GM21390 (cell line): Measurements from ENCODE around the gene IL1RAPL2.
"Not testable (repeated sequence)": the region's sequence is repeated elsewhere in the genome, so short reads cannot be mapped to it uniquely, and the experiment has no call there.

Experiments used
- ATAC-seq: cut with Tn5 transposase; IDR thresholded peaks from one replicate; pipeline ENCODE4 v1.9.1; 2021; ENCODE audit not compliant: unreplicated experiment

Gene IL1RAPL2

DNA sequence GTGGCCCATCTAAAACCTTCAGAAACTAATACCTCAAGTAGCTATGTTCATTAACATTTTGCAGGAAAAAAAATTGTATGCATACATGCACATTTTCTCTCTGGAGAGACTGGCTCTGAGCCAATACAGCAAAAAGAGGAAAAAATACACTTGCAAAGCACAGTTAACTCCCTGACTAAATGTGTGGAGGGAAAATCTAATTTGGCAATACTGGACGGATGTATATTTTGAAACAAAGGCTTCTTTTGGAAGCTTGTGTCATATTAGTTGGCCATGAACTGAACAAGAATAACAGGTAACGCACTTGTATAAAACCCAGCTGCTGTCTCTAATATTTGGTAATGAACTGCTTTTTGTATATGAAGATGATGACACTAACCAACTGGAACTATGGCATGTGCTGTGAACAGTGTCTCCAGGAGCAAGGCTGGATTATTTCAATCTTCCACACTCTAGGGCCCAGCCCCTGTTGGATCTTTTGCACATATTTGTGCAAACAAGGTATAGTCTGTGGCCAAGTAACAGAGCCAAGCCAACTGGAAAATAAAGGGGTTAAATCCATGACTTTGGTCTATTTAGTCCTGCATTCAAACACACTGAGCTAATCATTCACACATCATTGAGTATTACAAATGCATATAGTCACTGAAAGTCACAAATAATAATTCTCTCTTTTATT, 1188.4 kb downstream of the IL1RAPL2 start:
- ATAC-seq: no peak

- no peak for ATAC-seq
Observed at GRCh38 chrX:105755109-105755508, 1189.1 kb downstream of the IL1RAPL2 start.

DNA sequence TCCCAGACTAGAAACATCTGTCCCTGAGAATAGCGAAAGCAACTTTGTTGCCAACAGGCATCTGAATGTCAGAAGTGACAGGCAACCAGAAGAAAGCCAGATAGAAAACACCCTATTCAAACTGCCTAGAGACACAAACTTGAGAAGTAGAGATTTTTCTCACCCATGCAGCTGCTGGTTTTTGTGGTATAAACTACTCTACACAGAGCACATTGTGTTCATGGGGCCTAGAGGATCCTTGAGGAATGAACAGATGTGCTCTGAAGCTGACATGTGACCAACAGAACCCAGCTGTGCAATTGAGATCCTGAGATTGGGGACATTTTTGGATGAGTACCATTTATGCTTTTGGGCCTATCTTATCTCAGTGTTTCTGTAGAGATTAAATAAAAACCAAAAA, 1192.8 kb downstream of the IL1RAPL2 start:
- ATAC-seq: no peak

- no peak for ATAC-seq
Observed at GRCh38 chrX:105759598-105759997, 1193.6 kb downstream of the IL1RAPL2 start.

- no peak for ATAC-seq
Observed at GRCh38 chrX:105765691-105766090, 1199.7 kb downstream of the IL1RAPL2 start.

DNA sequence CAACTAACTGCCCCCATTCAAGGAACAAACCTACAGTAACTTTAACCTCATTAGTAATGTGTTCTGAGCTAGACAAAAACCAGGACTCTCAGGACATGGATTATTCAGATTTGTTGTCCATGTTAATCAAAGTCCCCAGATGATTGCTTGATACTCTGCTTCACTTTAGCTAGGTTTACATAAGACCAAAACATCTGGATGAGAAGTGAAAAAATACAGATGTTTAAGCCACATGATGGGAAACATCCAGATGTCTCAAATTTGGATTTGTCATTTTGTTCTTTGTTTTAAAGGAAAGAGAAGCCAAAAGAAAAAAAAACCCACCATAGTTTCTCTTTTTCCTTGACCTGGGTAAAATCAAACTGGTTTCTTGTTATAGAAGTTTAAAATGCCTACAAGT, 1207.8 kb downstream of the IL1RAPL2 start:
- no peak for ATAC-seq

- no peak for ATAC-seq
Observed at GRCh38 chrX:105775679-105776078, 1209.7 kb downstream of the IL1RAPL2 start.

DNA sequence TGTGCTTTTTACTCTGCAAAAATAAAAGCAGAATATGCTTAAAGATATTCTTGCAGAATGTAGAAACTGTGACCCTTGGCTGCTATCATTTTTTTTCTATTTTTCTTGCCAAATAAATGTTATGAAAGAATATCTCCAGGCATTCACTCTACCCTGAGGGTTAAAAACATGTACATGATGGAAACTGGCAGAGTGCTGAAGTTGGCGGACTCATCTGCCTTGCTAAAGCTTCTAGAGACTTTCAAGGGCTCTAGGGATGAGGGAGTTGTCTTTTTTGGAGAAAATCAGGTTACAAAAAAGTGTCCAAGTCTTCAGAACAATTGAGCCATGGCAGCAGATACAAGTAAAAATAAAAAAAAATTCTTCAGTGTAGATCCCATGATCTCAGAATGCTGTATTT, 1215.8 kb downstream of the IL1RAPL2 start:
- ATAC-seq: no peak

- not testable (repeated sequence) for ATAC-seq
Observed at GRCh38 chrX:105796877-105797276, 1230.9 kb downstream of the IL1RAPL2 start.

- no peak for ATAC-seq
Observed at GRCh38 chrX:105803891-105804290, 1237.9 kb downstream of the IL1RAPL2 start.

DNA sequence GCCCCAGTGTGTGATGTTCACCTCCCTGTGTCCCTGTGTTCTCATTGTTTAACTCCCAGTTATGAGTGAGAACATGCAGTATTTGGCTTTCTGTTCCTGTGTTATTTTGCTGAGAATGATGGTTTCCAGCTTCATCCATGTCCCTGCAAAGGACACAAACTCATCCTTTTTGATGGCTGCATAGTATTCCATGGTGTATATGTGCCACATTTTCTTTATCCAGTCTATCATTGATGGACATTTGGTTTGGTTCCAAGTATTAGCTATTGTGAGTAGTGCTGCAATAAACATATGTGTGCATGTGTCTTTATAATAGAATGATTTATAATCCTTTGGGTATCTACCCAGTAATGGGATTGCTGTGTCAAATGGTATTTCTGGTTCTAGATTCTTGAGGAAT, 1239.7 kb downstream of the IL1RAPL2 start:
- not testable (repeated sequence) for ATAC-seq

DNA sequence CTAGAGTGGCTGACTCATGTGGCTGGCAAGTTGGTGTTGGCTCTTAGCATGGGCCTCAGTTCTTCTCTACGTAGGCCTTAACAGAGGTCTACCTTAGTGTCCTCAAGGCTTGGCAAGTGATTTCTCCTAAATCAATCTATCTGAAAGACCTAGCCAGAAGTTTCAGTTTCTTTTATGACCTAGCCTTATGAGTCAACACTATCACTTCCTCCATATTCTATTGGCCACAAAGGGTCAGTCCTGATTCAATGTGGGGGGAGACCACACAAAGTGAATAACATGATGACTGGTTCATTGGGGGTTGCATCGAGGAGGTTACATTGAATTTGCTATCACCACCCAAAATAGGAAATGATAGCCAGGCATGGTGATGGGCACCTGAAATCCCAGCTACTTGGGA, 1250.5 kb downstream of the IL1RAPL2 start:
- no peak for ATAC-seq
